WERI-Rb-1 (cell line): Measurements from ENCODE around the gene PLBD1.

Source experiments
- DNase-seq: peaks from one replicate; pipeline ENCODE4 v3.0.0-alpha.2; 2020
- H3K27ac ChIP-seq: fragments of 250-450 bp; sonication (Bioruptor Pico); 2 replicates; pipeline ENCODE4 v1.5.1; 2020; ENCODE audit warnings: mild to moderate bottlenecking, moderate library complexity
- H3K27me3 ChIP-seq: fragments of 250-450 bp; sonication (Bioruptor Pico); 2 replicates; pipeline ENCODE4 v1.5.1; 2021; ENCODE audit warnings: mild to moderate bottlenecking, low read depth, moderate library complexity; ENCODE audit not compliant: insufficient read depth, severe bottlenecking
- H3K36me3 ChIP-seq: fragments of 250-450 bp; sonication (Bioruptor Pico); 2 replicates; pipeline ENCODE4 v1.5.1; 2020; ENCODE audit warnings: mild to moderate bottlenecking, moderate library complexity
- H3K4me3 ChIP-seq: 2 replicates; pipeline ENCODE4 v1.5.1; 2011; ENCODE audit warnings: low read depth, mild to moderate bottlenecking, control low read depth, low read length
- H3K9me3 ChIP-seq: fragments of 250-450 bp; sonication (Bioruptor Pico); 2 replicates; pipeline ENCODE4 v1.5.1; 2021; ENCODE audit warnings: mild to moderate bottlenecking, moderate library complexity; ENCODE audit not compliant: severe bottlenecking
- TF ChIP-seq, protein P1 (sequence below): IDR thresholded peaks from 2 replicates; pipeline ENCODE4 v1.5.1; 2011; ENCODE audit warnings: low read depth, mild to moderate bottlenecking, control low read depth, inconsistent platforms, low read length

Gene PLBD1

GRCh38 chr12:14575585-14575984 lies 7.9 kb upstream of the PLBD1 start:
- H3K36me3 ChIP-seq: no peaks in the 10 kb centered on the region
- DNase-seq: no peak
- TF ChIP-seq, protein P1, sequence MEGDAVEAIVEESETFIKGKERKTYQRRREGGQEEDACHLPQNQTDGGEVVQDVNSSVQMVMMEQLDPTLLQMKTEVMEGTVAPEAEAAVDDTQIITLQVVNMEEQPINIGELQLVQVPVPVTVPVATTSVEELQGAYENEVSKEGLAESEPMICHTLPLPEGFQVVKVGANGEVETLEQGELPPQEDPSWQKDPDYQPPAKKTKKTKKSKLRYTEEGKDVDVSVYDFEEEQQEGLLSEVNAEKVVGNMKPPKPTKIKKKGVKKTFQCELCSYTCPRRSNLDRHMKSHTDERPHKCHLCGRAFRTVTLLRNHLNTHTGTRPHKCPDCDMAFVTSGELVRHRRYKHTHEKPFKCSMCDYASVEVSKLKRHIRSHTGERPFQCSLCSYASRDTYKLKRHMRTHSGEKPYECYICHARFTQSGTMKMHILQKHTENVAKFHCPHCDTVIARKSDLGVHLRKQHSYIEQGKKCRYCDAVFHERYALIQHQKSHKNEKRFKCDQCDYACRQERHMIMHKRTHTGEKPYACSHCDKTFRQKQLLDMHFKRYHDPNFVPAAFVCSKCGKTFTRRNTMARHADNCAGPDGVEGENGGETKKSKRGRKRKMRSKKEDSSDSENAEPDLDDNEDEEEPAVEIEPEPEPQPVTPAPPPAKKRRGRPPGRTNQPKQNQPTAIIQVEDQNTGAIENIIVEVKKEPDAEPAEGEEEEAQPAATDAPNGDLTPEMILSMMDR: no peak
- no peak overlapping the region for H3K4me3 ChIP-seq
- H3K9me3 ChIP-seq: no peaks in the 10 kb centered on the region
- H3K27ac ChIP-seq: no peak overlapping the region
- no peaks in the 10 kb centered on the region for H3K27me3 ChIP-seq

DNA sequence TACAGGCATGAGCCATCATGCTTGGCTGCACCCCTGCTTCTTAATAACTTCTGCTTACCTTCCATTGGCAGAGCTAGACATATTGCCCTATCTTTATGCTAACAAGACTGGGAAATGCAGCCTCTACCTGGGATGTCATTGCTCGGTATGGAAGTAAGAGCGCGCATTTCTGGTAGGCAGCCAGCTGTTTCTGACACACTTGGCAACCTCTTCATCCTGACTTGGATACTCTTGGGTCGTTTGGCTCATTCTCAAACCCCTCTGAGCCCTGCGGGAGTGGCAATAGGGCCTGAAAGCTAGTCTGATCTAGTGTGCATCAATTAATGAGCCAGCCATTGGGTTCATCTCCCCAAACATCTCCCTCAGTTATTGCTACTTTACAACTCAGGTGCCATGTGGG lies 5.4 kb upstream of the PLBD1 start:
- no peak for DNase-seq
- TF ChIP-seq, protein P1: no peak
- Histone ChIP-seq H3K27ac (no peak overlapping the region), H3K4me3 (no peak overlapping the region), H3K36me3 (no peaks in the 10 kb centered on the region), H3K9me3 (no peaks in the 10 kb centered on the region), H3K27me3 (no peaks in the 10 kb centered on the region)

- Histone ChIP-seq H3K27ac (no peak overlapping the region), H3K27me3 (no peaks in the 10 kb centered on the region), H3K9me3 (peaks cover 4% of the 10 kb centered on the region), H3K4me3 (no peak overlapping the region), H3K36me3 (no peaks in the 10 kb centered on the region)
- no peak for DNase-seq
- TF ChIP-seq, protein P1: no peak
Measured at GRCh38 chr12:14572401-14572800, 4.7 kb upstream of the PLBD1 start.

DNA sequence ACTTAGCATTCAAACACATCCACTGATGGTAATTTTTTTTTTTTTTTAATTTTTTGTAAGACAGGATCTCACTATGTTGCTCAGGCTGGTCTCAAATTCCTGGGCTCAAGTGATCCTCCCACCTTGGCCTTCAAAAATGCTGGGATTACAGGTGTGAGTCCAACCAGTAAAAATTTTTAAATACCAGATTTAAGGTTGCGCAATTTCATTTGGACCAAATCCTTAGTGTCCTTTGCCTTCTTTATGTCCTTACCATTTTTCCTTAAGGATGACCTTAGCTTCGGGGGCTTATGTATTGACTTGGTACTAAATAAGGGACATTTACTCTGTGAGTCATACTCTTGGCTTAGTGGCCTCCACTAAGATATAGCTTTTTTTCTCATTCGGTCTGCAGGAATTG lies 4.1 kb upstream of the PLBD1 start:
- no peak overlapping the region for H3K27ac ChIP-seq
- H3K4me3 ChIP-seq: no peak overlapping the region
- DNase-seq: no peak
- H3K9me3 ChIP-seq: peaks cover 4% of the 10 kb centered on the region
- H3K27me3 ChIP-seq: no peaks in the 10 kb centered on the region
- TF ChIP-seq, protein P1: no peak
- no peaks in the 10 kb centered on the region for H3K36me3 ChIP-seq

DNA sequence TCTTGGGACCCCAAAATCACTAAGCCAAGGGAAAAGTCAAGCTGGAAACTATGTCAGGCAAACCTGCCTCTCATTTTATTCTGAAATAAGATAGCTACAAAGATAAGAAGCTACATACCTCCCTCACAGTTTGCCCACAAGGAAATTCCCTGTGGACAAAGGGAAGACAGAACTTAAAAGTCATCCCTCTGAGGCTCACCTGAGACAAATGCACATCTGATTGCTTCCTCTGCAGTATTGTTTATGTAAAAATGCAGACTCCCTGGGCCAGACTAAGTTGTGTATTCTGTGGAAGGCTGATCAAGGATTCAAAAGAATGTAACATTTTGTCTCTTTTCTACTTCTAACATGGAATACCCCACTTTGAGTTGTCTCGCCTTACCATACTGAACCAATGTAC lies 2.5 kb upstream of the PLBD1 start:
- peaks cover 4% of the 10 kb centered on the region for H3K9me3 ChIP-seq
- DNase-seq: no peak
- no peaks in the 10 kb centered on the region for H3K36me3 ChIP-seq
- TF ChIP-seq, protein P1: no peak
- H3K4me3 ChIP-seq: no peak overlapping the region
- no peaks in the 10 kb centered on the region for H3K27me3 ChIP-seq
- H3K27ac ChIP-seq: no peak overlapping the region

- Histone ChIP-seq H3K4me3 (no peak overlapping the region), H3K27ac (no peak overlapping the region), H3K9me3 (peaks cover 4% of the 10 kb centered on the region), H3K36me3 (no peaks in the 10 kb centered on the region), H3K27me3 (no peaks in the 10 kb centered on the region)
- no peak for DNase-seq
- TF ChIP-seq, protein P1: no peak
Measured at GRCh38 chr12:14564336-14564959, 3.2 kb downstream of the PLBD1 start.
